B cell (primary cell): ENCODE measurements around the gene TMPRSS13. TPM values are rescaled to one million over a fixed set of nuclear protein-coding genes. Genes with fewer than 3 reads are reported as not detected.

Experiments used
- ATAC-seq: fragments of 200-7000 bp; cut with Tn5 transposase; one replicate; pipeline ENCODE4 v1.10.0; 2021; ENCODE audit warnings: low read depth, mild to moderate bottlenecking, moderate number of reproducible peaks, moderate library complexity
- CTCF ChIA-PET: fragments of 350-600 bp; sonication (Branson Sonifier 250); formaldehyde crosslinking; loops from one replicate; lab custom pipeline; 2021; ENCODE audit warnings: antibody characterized with exemption, inconsistent platforms; lab: Charles Lee
- POLR2A ChIA-PET: fragments of 350-600 bp; sonication (Branson Sonifier 250); formaldehyde crosslinking; loops from one replicate; lab custom pipeline; 2021; ENCODE audit warnings: antibody characterized with exemption; lab: Charles Lee
- DNase-seq: peaks from one replicate; pipeline ENCODE4 v3.0.0; 2013
- H2AFZ ChIP-seq: 2 replicates; pipeline ENCODE4 v1.6.1; 2012; ENCODE audit warnings: mild to moderate bottlenecking, low read depth, low read length; ENCODE audit not compliant: insufficient read depth, poor library complexity, severe bottlenecking
- H3K27ac ChIP-seq, 2 donors: 1 replicate in 1 of 2; 2 replicates in 1 of 2; pipeline ENCODE4 v1.5.1; 2012 to 2013; ENCODE audit warnings: low read length in 2 of 2, mild to moderate bottlenecking in 2 of 2, moderate library complexity in 1 of 2
- H3K27me3 ChIP-seq, 4 experiments: fragments of 200-600 bp in 1 of 4; sonication (generic) in 1 of 4; replicated peaks in 1 of 4; 1 replicate in 2 of 4; 2 replicates in 2 of 4; pipeline versions ENCODE4 v1.6.1 to v1.7.0; 2013 to 2016; ENCODE audit warnings: low read length in 3 of 4, mild to moderate bottlenecking in 2 of 4, mixed read lengths in 1 of 4, moderate library complexity in 1 of 4; ENCODE audit not compliant: insufficient read depth in 4 of 4, control insufficient read depth in 3 of 4; ENCODE audit errors: control extremely low read depth in 1 of 4
- H3K36me3 ChIP-seq, 2 experiments: replicated peaks in 1 of 2; 1 replicate in 1 of 2; 2 replicates in 1 of 2; pipeline versions ENCODE4 v1.6.1 to v1.7.1; 2013; ENCODE audit warnings: low read length in 1 of 2; ENCODE audit not compliant: insufficient read depth in 2 of 2, control insufficient read depth in 1 of 2; ENCODE audit errors: control extremely low read depth in 1 of 2, extremely low read depth in 1 of 2
- H3K4me1 ChIP-seq, 2 donors: fragments of 200-600 bp in 1 of 2; sonication (generic) in 1 of 2; 1 replicate in 1 of 2; 2 replicates in 1 of 2; pipeline versions ENCODE4 v1.5.1 to v1.6.1; 2013 to 2017; ENCODE audit warnings: low read length in 2 of 2; ENCODE audit not compliant: control insufficient read depth in 2 of 2, insufficient read depth in 2 of 2
- H3K4me2 ChIP-seq: replicated peaks from 2 replicates; pipeline ENCODE3; 2012; ENCODE audit warnings: mild to moderate bottlenecking, low read depth, low read length; ENCODE audit not compliant: poor library complexity, severe bottlenecking
- H3K4me3 ChIP-seq, 5 experiments: fragments of 200-600 bp in 1 of 5; sonication (generic) in 1 of 5; 1 replicate in 3 of 5; 2 replicates in 2 of 5; pipeline versions ENCODE4 v1.5.1 to v1.7.0; 2011 to 2016; ENCODE audit warnings: low read length in 4 of 5, mild to moderate bottlenecking in 4 of 5, low read depth in 2 of 5, control low read depth in 1 of 5, moderate library complexity in 1 of 5; ENCODE audit not compliant: insufficient read depth in 1 of 5; ENCODE audit errors: control extremely low read depth in 1 of 5, extremely low read depth in 1 of 5
- H3K79me2 ChIP-seq: fragments of 200-600 bp; sonication (generic); one replicate; pipeline ENCODE4 v1.6.0; 2016; ENCODE audit warnings: low read length; ENCODE audit not compliant: control insufficient read depth, insufficient read depth
- H3K9ac ChIP-seq: fragments of 200-600 bp; sonication (generic); 2 replicates; pipeline ENCODE4 v1.6.1; 2017; ENCODE audit warnings: mild to moderate bottlenecking, low read length, moderate library complexity
- H3K9me3 ChIP-seq, 3 donors: one replicate each; pipeline versions ENCODE4 v1.6.1 to v1.7.1; 2013; ENCODE audit warnings: low read length in 2 of 3; ENCODE audit not compliant: control insufficient read depth in 2 of 3, insufficient read depth in 1 of 3; ENCODE audit errors: control extremely low read depth in 1 of 3
- H4K20me1 ChIP-seq: 2 replicates; pipeline ENCODE4 v1.6.0; 2012; ENCODE audit warnings: mild to moderate bottlenecking, low read length; ENCODE audit not compliant: insufficient read depth, control insufficient read depth, poor library complexity, severe bottlenecking
- H3K27ac Mint-ChIP-seq: one replicate; pipeline ENCODE4 v1.8.0; 2021; ENCODE audit warnings: mixed read lengths
- H3K27me3 Mint-ChIP-seq: one replicate; pipeline ENCODE4 v1.8.0; 2021; ENCODE audit warnings: mixed read lengths
- H3K4me1 Mint-ChIP-seq: one replicate; pipeline ENCODE4 v1.8.0; 2021; ENCODE audit warnings: mixed read lengths
- H3K4me3 Mint-ChIP-seq: one replicate; pipeline ENCODE4 v1.8.0; 2021; ENCODE audit warnings: mixed read lengths
- H3K9me3 Mint-ChIP-seq: one replicate; pipeline ENCODE4 v1.8.0; 2022; ENCODE audit warnings: mixed read lengths; ENCODE audit not compliant: insufficient read depth
- CTCF ChIP-seq: fragments of 200-600 bp; IDR thresholded peaks from one replicate; pipeline ENCODE4 v1.8.0; 2022; ENCODE audit warnings: antibody characterized with exemption, mild to moderate bottlenecking
- EZH2 ChIP-seq: IDR thresholded peaks from 2 replicates; pipeline ENCODE4 v1.6.1; 2012; ENCODE audit warnings: borderline replicate concordance, low read depth, mild to moderate bottlenecking, moderate library complexity, low read length; ENCODE audit not compliant: insufficient read depth, poor library complexity, severe bottlenecking
- WGBS: methylation state at CpG from one replicate; pipeline ENCODE4 v1.1.5; 2013; ENCODE audit warnings: missing lambda C conversion rate; ENCODE audit not compliant: insufficient coverage; 5-methylcytosine and 5-hydroxymethylcytosine counted together
- intact Hi-C: fragments of 100-400 bp; cut with micrococcal nuclease; formaldehyde crosslinking; loops from one replicate; pipeline ENCODE4 v1.10.0; 2022
- polyA plus RNA-seq: library from polyadenylated mRNA; depleted of rRNA; stranded (reverse); fragments of >200 nt; gene quantifications from 2 replicates; pipeline ENCODE4 v1.2.3, GENCODE V29; 2012
- total RNA-seq, 2 donors: library from RNA; stranded (reverse); fragments of 120-200 nt in 1 of 2; gene quantifications; 1 replicate in 1 of 2; 2 replicates in 1 of 2; pipeline versions ENCODE4 v1.2.3 to v1.2.4, GENCODE V29; 2013 to 2022

Gene TMPRSS13
- total and polyA plus RNA-seq, 2 donors (not counting 1 experiment from before 2014, with no cell fraction given): 2.4 to 8.0 TPM

- H3K27ac Mint-ChIP-seq: no peak overlapping the region
- POLR2A ChIA-PET: no interaction called here
- WGBS: 72% methylated on average over 6 of the region's 9 CpGs
- ATAC-seq (no peak), DNase-seq (no peak)
- H3K4me1 Mint-ChIP-seq: no peaks in the 10 kb centered on the region
- Histone ChIP-seq H3K4me2 (no peak overlapping the region), H3K9me3 (peaks cover 0 to 1% (median 0%) of the 10 kb centered on the region in 3 donors), H3K36me3 (no peaks in the 10 kb centered on the region), H3K4me3 (no peak overlapping the region), H3K27me3 (peaks cover 0 to 8% (median 0%) of the 10 kb centered on the region in 4 experiments), H2AFZ (no peak overlapping the region), H3K79me2 (no peaks in the 10 kb centered on the region), H4K20me1 (no peaks in the 10 kb centered on the region), H3K9ac (no peak overlapping the region), H3K4me1 (no peaks in the 10 kb centered on the region), H3K27ac (no peak overlapping the region)
- H3K4me3 Mint-ChIP-seq: no peak overlapping the region
- intact Hi-C loops: no loop called here
- no peaks in the 10 kb centered on the region for H3K9me3 Mint-ChIP-seq
- CTCF ChIA-PET: no interaction called here
- no peak for TF ChIP-seq CTCF
- no peak for TF ChIP-seq EZH2
- peaks cover 31% of the 10 kb centered on the region for H3K27me3 Mint-ChIP-seq
These were observed 69.6 kb downstream of the TMPRSS13 start for GRCh38 chr11:117859488-117860112.

GRCh38 chr11:117859061-117859460 is 70.1 kb downstream of the TMPRSS13 start:
- peaks cover 35% of the 10 kb centered on the region for H3K27me3 Mint-ChIP-seq

More at GRCh38 chr11:117859061-117859460, 70.1 kb downstream of the TMPRSS13 start:
- TF ChIP-seq CTCF (no peak), EZH2 (no peak)
- H4K20me1 ChIP-seq: no peaks in the 10 kb centered on the region
- Mint-ChIP-seq H3K9me3 (no peaks in the 10 kb centered on the region), H3K4me3 (no peak overlapping the region), H3K27ac (no peak overlapping the region), H3K4me1 (no peaks in the 10 kb centered on the region)
- intact Hi-C loops: no loop called here
- no peaks in the 10 kb centered on the region for H3K79me2 ChIP-seq
- no peak overlapping the region for H2AFZ ChIP-seq
- ATAC-seq (no peak), DNase-seq (no peak)
- ChIA-PET POLR2A (no interaction called here), CTCF (no interaction called here)
- H3K27me3 ChIP-seq: peaks cover 0 to 10% (median under 1%) of the 10 kb centered on the region in 4 experiments
- no peak overlapping the region for H3K4me2 ChIP-seq
- no peaks in the 10 kb centered on the region for H3K9me3 ChIP-seq
- 80% methylated on average over 6 of the region's 10 CpGs for WGBS
- H3K27ac ChIP-seq: no peak overlapping the region
- no peak overlapping the region for H3K9ac ChIP-seq
- H3K4me3 ChIP-seq: no peak overlapping the region
- H3K36me3 ChIP-seq: no peaks in the 10 kb centered on the region
- H3K4me1 ChIP-seq: no peaks in the 10 kb centered on the region
